HG03342 (cell line): ENCODE results near the gene ZNF524.
"Not testable (repeated sequence)": the region's sequence is repeated elsewhere in the genome, so short reads cannot be mapped to it uniquely, and the experiment has no call there.

Experiments
- ATAC-seq: cut with Tn5 transposase; IDR thresholded peaks from one replicate; pipeline ENCODE4 v1.9.1; 2021; ENCODE audit warnings: mild to moderate bottlenecking, moderate library complexity; ENCODE audit not compliant: unreplicated experiment

Gene ZNF524

GRCh38 chr19:55581145-55581822 lies 18.8 kb upstream of the ZNF524 start:
- ATAC-seq = no peak

- ATAC-seq = no peak
Measured at GRCh38 chr19:55581823-55582223, 18.3 kb upstream of the ZNF524 start.

DNA sequence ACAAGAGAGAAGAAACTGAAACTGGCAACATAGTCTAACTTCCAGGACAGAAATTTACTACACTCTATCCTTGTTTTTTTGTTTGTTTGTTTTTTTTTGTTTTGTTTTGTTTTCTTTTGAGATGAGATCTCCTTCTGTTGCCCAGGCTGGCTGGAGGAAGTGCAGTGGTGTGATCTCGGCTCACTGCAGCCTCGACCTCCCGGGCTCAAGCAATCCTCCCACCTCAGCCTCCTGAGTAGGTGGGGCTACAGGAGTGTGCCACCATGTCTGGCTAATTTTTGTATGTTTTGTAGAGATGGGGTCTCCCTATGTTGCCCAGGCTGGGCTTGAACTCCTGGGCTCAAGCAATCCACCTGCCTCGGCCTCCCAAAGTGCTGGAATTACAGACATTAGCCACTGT lies 17.8 kb upstream of the ZNF524 start:
- not testable (repeated sequence) for ATAC-seq

- not testable (repeated sequence) for ATAC-seq
Measured at GRCh38 chr19:55583897-55584296, 16.2 kb upstream of the ZNF524 start.

- no peak for ATAC-seq
Measured at GRCh38 chr19:55584871-55585270, 15.2 kb upstream of the ZNF524 start.

DNA sequence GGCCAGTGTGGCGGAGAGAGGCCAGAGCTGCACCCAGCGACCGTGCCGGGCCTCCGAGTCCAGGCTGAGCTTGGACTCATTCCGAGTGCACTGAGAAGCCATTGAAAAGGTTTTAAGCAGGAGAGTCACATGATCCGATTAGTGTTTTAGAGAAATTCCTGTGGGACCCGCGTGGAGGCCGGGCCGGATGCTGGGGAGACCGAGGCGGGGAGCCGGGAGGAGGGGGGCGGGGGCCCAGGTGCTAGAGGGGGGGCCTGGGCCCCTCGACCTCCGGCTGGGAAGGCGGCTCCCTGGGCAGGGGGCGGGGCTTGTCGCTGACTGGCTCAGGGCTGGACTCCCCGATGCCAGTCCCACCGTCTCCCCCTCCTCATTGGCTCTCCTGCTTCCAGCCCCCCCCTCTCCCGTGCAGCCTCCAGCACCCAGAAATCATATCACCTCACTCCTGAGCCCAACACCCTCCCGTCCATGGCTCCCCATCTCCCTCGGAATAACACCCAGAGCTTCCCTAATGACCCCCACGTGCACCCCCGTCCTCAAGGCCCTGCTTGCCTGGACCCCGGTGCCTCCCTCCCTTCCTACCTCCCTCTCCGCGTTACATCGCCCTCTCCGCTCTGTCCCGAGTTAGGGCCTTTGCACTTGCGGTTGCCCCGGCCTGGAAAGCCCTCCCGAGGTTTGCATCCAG lies 14.3 kb upstream of the ZNF524 start:
- ATAC-seq = no peak

DNA sequence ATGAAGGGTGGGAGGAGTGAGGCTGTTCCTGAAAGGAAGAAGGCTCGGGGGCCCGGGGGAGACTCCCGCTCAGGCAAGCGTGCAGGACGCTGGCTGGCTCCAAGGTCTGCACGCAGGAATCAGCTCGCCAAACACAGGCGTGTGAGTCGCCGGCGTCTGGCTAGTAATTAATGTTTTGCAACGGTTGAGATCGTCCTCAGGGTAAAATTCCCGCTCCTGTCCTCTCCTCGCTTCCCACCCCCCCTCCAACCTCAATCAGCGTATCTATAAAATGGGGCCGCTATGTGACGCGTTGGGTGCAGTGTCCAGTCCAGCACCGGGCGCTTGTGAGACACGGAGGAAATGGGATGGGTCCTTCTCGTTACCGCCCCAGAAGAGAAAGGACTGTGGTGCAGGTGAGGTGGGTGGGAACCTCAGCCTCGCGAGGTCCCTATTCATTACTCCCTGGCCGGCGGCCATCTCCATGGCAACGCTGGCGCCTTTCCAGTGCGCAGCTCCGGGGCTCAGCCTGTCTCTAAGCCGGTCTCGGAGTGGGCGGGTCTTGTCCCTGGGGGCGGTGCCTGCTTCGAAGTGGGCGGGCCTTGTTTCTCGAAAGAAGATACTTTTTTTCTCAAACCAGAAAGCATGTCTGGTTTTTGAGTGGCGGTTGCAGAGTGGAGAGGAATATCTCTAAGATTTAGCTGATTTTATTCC lies 13.0 kb upstream of the ZNF524 start:
- peak; percentile 88 for ATAC-seq

DNA sequence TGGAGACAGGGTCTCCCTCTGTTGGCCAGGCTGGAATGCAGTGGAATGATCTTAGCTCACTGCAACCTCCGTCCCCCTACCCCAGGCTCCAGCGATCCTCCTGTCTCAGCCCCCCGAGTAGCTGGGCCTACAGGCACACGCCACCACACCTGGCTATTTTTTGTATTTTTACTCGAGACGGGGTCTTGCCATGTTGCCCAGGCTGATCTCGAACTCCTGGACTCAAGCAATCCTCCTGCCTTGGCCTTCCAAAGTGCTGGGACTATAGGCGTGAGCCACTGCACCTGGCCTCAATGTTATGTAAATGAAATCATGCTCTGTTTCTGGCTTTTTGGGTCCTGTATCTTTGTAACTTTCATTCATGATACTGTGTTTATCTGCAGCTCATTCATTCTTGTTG lies 11.3 kb upstream of the ZNF524 start:
- no peak for ATAC-seq

DNA sequence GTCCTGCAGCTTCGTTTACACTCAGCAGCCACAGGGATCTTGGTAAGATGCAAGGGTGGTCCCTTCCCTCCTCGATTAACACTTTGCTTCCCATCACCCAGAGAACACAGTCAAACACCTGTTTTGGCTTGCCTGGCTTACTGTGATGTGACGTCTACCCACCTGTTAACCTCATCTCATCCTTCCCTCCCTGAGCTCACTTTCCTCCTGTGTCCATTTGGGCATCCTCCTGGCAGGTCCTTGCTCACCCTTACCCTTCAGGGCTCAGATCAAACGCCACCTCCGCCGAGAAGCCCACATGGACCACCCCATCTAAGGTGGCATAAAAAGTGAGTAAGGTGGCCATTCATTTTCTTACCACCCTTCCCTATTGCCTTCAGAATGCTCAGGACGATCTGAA lies 10.0 kb upstream of the ZNF524 start:
- ATAC-seq = no peak

DNA sequence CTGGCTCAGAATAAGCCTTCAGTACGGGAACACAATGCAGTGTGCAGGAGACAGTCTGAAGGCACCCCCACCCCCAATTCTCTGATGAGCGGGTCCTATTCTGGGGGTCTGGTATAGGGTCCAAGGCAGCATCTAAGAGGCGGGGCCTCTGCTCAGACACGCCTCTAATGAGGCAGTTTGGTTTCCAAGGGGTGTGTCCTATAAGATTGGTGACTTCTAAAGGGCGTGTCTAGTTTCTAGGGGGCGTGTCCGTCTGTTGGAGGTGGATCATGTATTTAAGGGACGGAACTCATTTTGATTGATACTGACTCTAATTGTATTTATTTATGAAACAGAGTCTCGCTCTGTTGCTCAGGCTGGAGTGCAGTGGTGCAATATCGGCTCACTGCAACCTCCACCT lies 9.5 kb upstream of the ZNF524 start:
- no peak for ATAC-seq

- no peak for ATAC-seq
Measured at GRCh38 chr19:55591555-55591954, 8.5 kb upstream of the ZNF524 start.

GRCh38 chr19:55592391-55593090 lies 7.5 kb upstream of the ZNF524 start:
- no peak for ATAC-seq

GRCh38 chr19:55593096-55593772 lies 6.9 kb upstream of the ZNF524 start:
- ATAC-seq = no peak

DNA sequence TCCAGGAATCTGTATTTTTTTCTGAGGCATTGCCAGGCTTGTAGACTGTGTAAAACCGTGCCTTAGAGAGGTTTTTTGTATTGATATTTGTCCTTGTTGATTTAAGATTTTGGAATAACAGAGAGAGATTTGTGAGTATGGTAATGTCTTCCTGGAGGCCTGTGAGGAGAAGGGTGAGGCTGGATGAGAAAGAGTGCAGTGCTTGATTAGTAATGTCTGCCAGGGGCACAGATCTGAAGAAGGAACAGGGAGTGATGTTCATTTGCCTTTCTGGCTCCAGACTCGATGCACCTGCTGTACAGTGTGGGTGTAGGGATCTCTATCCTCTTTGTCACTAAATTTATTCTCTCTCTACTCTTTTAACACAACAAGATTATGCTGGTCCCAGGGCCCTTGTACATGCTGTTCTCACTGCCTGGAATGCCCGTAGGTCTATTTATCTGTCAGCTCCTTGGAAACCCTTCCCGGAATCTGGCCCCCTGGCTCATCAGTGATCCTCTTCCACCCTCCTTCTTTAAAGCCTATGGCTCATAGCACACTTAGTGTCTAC lies 5.0 kb upstream of the ZNF524 start:
- no peak for ATAC-seq

GRCh38 chr19:55596304-55596703 lies 3.8 kb upstream of the ZNF524 start:
- ATAC-seq = no peak

GRCh38 chr19:55597501-55597921 lies 2.6 kb upstream of the ZNF524 start:
- ATAC-seq = no peak

- ATAC-seq = no peak
Measured at GRCh38 chr19:55598034-55598433, 2.1 kb upstream of the ZNF524 start.

DNA sequence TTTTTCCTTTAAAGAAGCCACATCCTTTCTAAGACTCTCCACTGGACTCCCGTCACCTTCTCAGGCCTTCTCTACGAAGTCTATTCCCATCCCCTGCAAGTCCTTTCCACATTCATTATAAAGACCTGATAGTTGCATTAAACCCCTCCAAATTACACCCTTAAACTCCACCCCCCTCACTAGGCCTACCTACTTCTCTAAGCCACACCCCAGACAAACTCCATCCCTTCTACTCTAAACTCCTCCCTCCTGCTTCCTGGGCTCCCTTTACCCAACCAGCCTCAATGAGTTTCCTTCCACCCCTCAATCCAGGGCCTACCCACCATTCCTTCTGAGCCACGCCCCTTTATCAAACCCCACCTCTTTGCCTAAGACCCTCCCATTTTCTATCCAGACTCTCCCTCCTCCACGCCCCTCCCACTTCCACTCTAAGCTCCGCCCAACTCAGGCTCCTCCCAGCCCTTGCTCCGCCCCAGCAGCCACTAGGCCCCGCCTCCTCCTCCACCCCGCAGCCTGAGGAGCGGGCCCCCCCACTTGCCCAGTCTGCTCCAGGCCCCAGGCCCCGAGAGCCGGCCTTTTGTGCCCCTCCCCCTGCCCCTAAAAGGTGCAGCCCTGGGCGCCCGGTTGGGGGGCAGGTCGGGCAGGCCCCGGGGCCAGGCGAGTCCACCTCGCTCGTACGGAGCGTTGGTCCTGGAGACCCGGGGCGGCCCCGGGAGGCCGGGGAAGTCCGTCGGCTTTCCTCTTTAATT lies 1.2 kb upstream of the ZNF524 start:
- ATAC-seq = peak; percentile 51

- ATAC-seq = peak; percentile 44
Measured at GRCh38 chr19:55599468-55599841, 633 bp upstream of the ZNF524 start, which contains the start of gene FIZ1. FIZ1 (minus strand) TSS chr19:55599517; CDS start chr19:55597865, 1,652 bp downstream.

- ATAC-seq = no peak
Measured at GRCh38 chr19:55600662-55601028, 557 bp downstream of the ZNF524 start.
